Astrocyte (in vitro differentiated cells and primary cell): Measurements from ENCODE around the gene DCAF10. TPM values are rescaled to one million over a fixed set of nuclear protein-coding genes. Genes with fewer than 3 reads are reported as not detected.

Source experiments
- DNase-seq: peaks from one replicate; pipeline ENCODE4 v3.0.0-alpha.2; 2010; ENCODE audit warnings: low read depth
- FAIRE-seq: peaks from 2 replicates; lab custom pipeline; 2011; peaks lifted over from hg19 to GRCh38; lab: Jason Lieb, UNC
- H2AFZ ChIP-seq: 2 replicates; pipeline ENCODE4 v1.6.0; 2012; ENCODE audit warnings: low read depth, low read length, inconsistent platforms
- H3K27ac ChIP-seq: 2 replicates; pipeline ENCODE4 v1.5.1; 2011; ENCODE audit warnings: low read depth, low read length, inconsistent platforms
- H3K27me3 ChIP-seq: 2 replicates; pipeline ENCODE4 v1.6.0; 2011; ENCODE audit warnings: low read length, inconsistent platforms; ENCODE audit not compliant: insufficient read depth
- H3K36me3 ChIP-seq: 2 replicates; pipeline ENCODE4 v1.5.1; 2011; ENCODE audit warnings: low read length, inconsistent platforms; ENCODE audit not compliant: insufficient read depth
- H3K4me1 ChIP-seq: 2 replicates; pipeline ENCODE4 v1.5.1; 2011; ENCODE audit warnings: low read length, inconsistent platforms; ENCODE audit not compliant: insufficient read depth
- H3K4me2 ChIP-seq: 2 replicates; pipeline ENCODE4 v1.6.0; 2012; ENCODE audit warnings: low read length, inconsistent platforms
- H3K4me3 ChIP-seq: 2 replicates; pipeline ENCODE4 v1.5.1; 2011; ENCODE audit warnings: low read depth, mild to moderate bottlenecking, low read length, inconsistent platforms; ENCODE audit not compliant: insufficient read depth
- H3K79me2 ChIP-seq: 2 replicates; pipeline ENCODE4 v1.6.0; 2012; ENCODE audit warnings: mild to moderate bottlenecking, low read length, inconsistent platforms; ENCODE audit not compliant: insufficient read depth
- H3K9ac ChIP-seq: 2 replicates; pipeline ENCODE4 v1.6.0; 2012; ENCODE audit warnings: mild to moderate bottlenecking, low read length, inconsistent platforms
- H3K9me3 ChIP-seq: 2 replicates; pipeline ENCODE4 v1.5.1; 2012; ENCODE audit warnings: low read depth, mild to moderate bottlenecking, low read length, inconsistent platforms; ENCODE audit not compliant: insufficient read depth
- H4K20me1 ChIP-seq: 2 replicates; pipeline ENCODE4 v1.6.0; 2012; ENCODE audit warnings: low read length, inconsistent platforms; ENCODE audit not compliant: insufficient read depth
- H3K27ac Mint-ChIP-seq: one replicate; pipeline ENCODE4 v1.8.0; 2021; ENCODE audit warnings: mild to moderate bottlenecking, mixed read lengths; ENCODE audit not compliant: unreplicated experiment
- H3K27me3 Mint-ChIP-seq: one replicate; pipeline ENCODE4 v1.8.0; 2021; ENCODE audit warnings: low read depth, mixed read lengths; ENCODE audit not compliant: unreplicated experiment
- H3K36me3 Mint-ChIP-seq: one replicate; pipeline ENCODE4 v1.8.0; 2021; ENCODE audit warnings: low read depth, mixed read lengths; ENCODE audit not compliant: unreplicated experiment
- H3K4me1 Mint-ChIP-seq: one replicate; pipeline ENCODE4 v1.8.0; 2021; ENCODE audit warnings: low read depth, mixed read lengths; ENCODE audit not compliant: unreplicated experiment
- H3K4me3 Mint-ChIP-seq: one replicate; pipeline ENCODE4 v1.8.0; 2021; ENCODE audit warnings: mild to moderate bottlenecking, moderate library complexity, mixed read lengths; ENCODE audit not compliant: unreplicated experiment
- H3K9me3 Mint-ChIP-seq: one replicate; pipeline ENCODE4 v1.8.0; 2021; ENCODE audit warnings: mild to moderate bottlenecking, mixed read lengths; ENCODE audit not compliant: unreplicated experiment
- EZH2 ChIP-seq: IDR thresholded peaks from 2 replicates; pipeline ENCODE4 v1.6.1; 2012; ENCODE audit warnings: mild to moderate bottlenecking, low read length, inconsistent platforms; ENCODE audit not compliant: insufficient read depth
- total RNA-seq: library from RNA; stranded (reverse); gene quantifications from 2 replicates; pipeline ENCODE4 v1.2.1, GENCODE V29; 2021
- TF ChIP-seq, protein P1 (sequence below): IDR thresholded peaks from 2 replicates; pipeline ENCODE4 v1.5.1; 2011; ENCODE audit warnings: low read depth, mild to moderate bottlenecking, inconsistent platforms, low read length, moderate library complexity; ENCODE audit not compliant: insufficient read depth

DCAF10 gene
- total RNA-seq, 1 donor from 2014 or later: 22.3 TPM

- FAIRE-seq: no peak
- Histone ChIP-seq H3K9me3 (no peaks in the 10 kb centered on the region), H3K4me3 (no peak overlapping the region), H3K27me3 (no peaks in the 10 kb centered on the region), H3K27ac (no peak overlapping the region), H3K4me1 (peaks cover 5% of the 10 kb centered on the region), H4K20me1 (peaks cover 41% of the 10 kb centered on the region), H3K36me3 (peaks cover 33% of the 10 kb centered on the region), H3K9ac (no peak overlapping the region), H2AFZ (no peak overlapping the region), H3K79me2 (peaks cover 32% of the 10 kb centered on the region), H3K4me2 (no peak overlapping the region)
- Mint-ChIP-seq H3K4me1 (peaks cover 3% of the 10 kb centered on the region), H3K27ac (no peak overlapping the region), H3K36me3 (peaks cover 15% of the 10 kb centered on the region), H3K9me3 (no peaks in the 10 kb centered on the region), H3K27me3 (no peaks in the 10 kb centered on the region), H3K4me3 (no peak overlapping the region)
- no peak for TF ChIP-seq EZH2
- TF ChIP-seq, protein P1, sequence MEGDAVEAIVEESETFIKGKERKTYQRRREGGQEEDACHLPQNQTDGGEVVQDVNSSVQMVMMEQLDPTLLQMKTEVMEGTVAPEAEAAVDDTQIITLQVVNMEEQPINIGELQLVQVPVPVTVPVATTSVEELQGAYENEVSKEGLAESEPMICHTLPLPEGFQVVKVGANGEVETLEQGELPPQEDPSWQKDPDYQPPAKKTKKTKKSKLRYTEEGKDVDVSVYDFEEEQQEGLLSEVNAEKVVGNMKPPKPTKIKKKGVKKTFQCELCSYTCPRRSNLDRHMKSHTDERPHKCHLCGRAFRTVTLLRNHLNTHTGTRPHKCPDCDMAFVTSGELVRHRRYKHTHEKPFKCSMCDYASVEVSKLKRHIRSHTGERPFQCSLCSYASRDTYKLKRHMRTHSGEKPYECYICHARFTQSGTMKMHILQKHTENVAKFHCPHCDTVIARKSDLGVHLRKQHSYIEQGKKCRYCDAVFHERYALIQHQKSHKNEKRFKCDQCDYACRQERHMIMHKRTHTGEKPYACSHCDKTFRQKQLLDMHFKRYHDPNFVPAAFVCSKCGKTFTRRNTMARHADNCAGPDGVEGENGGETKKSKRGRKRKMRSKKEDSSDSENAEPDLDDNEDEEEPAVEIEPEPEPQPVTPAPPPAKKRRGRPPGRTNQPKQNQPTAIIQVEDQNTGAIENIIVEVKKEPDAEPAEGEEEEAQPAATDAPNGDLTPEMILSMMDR: no peak
- DNase-seq: peak; percentile 33
Measured at GRCh38 chr9:37897665-37898064, 97.1 kb downstream of the DCAF10 start.

GRCh38 chr9:37899041-37899440 is 98.4 kb downstream of the DCAF10 start:
- peaks cover 10% of the 10 kb centered on the region for H3K36me3 Mint-ChIP-seq
- H3K9me3 Mint-ChIP-seq: no peaks in the 10 kb centered on the region
- H3K4me3 ChIP-seq: no peak overlapping the region
- H3K4me1 Mint-ChIP-seq: peaks cover 3% of the 10 kb centered on the region
- no peak overlapping the region for H3K27ac Mint-ChIP-seq
- FAIRE-seq (no peak), DNase-seq (no peak)
- H3K4me3 Mint-ChIP-seq: no peak overlapping the region
- no peak overlapping the region for H2AFZ ChIP-seq
- no peak overlapping the region for H3K27ac ChIP-seq
- no peak overlapping the region for H3K9ac ChIP-seq
- H3K79me2 ChIP-seq: peaks cover 41% of the 10 kb centered on the region
- no peaks in the 10 kb centered on the region for H3K27me3 Mint-ChIP-seq
- no peak overlapping the region for H3K4me2 ChIP-seq
- TF ChIP-seq EZH2: no peak
- H3K9me3 ChIP-seq: no peaks in the 10 kb centered on the region
- peaks cover 37% of the 10 kb centered on the region for H4K20me1 ChIP-seq
- H3K36me3 ChIP-seq: peaks cover 23% of the 10 kb centered on the region
- H3K4me1 ChIP-seq: peaks cover 11% of the 10 kb centered on the region
- no peaks in the 10 kb centered on the region for H3K27me3 ChIP-seq

DNA sequence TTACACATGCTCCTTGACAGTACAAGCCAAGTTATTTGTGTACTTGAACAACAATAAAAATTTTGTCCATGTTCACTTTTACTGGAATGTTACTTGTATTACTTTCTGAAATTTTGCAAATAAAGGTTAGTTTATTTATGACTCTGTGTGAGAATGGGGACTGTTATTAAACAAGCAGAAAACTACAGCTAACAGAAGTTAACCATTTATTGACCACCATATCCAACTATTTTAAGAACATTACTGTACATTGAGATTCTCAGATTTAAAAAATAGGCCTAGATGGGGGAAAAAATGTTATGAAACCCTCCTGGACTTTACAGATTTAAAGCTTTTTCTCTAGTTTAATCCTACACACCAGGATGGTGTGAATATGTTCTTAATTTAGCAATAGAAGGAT is 101.5 kb downstream of the DCAF10 start:
- Mint-ChIP-seq H3K9me3 (no peaks in the 10 kb centered on the region), H3K36me3 (peaks cover 6% of the 10 kb centered on the region), H3K4me3 (peak overlapping the region; percentile 93), H3K4me1 (peaks cover 17% of the 10 kb centered on the region), H3K27me3 (no peaks in the 10 kb centered on the region), H3K27ac (no peak overlapping the region)
- DNase-seq (no peak), FAIRE-seq (no peak)
- no peaks in the 10 kb centered on the region for H3K9me3 ChIP-seq
- H3K27ac ChIP-seq: no peak overlapping the region
- H3K79me2 ChIP-seq: peaks cover 41% of the 10 kb centered on the region
- peaks cover 20% of the 10 kb centered on the region for H3K4me1 ChIP-seq
- H3K9ac ChIP-seq: peak overlapping the region; percentile 29
- H4K20me1 ChIP-seq: peaks cover 36% of the 10 kb centered on the region
- TF ChIP-seq, protein P1: no peak
- TF ChIP-seq EZH2: no peak
- H3K36me3 ChIP-seq: peaks cover 3% of the 10 kb centered on the region
- no peak overlapping the region for H2AFZ ChIP-seq
- H3K4me3 ChIP-seq: peak overlapping the region; percentile 92
- no peaks in the 10 kb centered on the region for H3K27me3 ChIP-seq
- H3K4me2 ChIP-seq: peak overlapping the region; percentile 90
